SK-N-MC (cell line): ENCODE results near the gene THBS3.
A peak's percentile ranks its signal among the peaks of the same experiment; 100 is the strongest.
"Not testable (repeated sequence)": the region's sequence is repeated elsewhere in the genome, so short reads cannot be mapped to it uniquely, and the experiment has no call there.

Experiments used
- DNase-seq: peaks from one replicate; pipeline ENCODE4 v3.0.0-alpha.2; 2011; ENCODE audit warnings: low read depth, low spot score
- H3K27ac ChIP-seq: fragments of 200-600 bp; sonication (generic); 2 replicates; pipeline ENCODE4 v1.5.1; 2016; ENCODE audit warnings: mixed run types
- H3K36me3 ChIP-seq: fragments of 200-600 bp; sonication (generic); 2 replicates; pipeline ENCODE4 v1.6.1; 2017; ENCODE audit warnings: antibody characterized with exemption, low read length, mixed read lengths; ENCODE audit not compliant: insufficient read depth
- H3K4me3 ChIP-seq: fragments of 200-600 bp; sonication (generic); 2 replicates; pipeline ENCODE4 v1.5.1; 2016
- H3K9ac ChIP-seq: fragments of 200-600 bp; sonication (generic); 2 replicates; pipeline ENCODE4 v1.8.0; 2017; ENCODE audit warnings: mixed run types, mixed read lengths; ENCODE audit not compliant: insufficient read length
- H3K9me3 ChIP-seq: fragments of 200-600 bp; sonication (generic); 2 replicates; pipeline ENCODE4 v1.6.1; 2017; ENCODE audit warnings: low read depth, mild to moderate bottlenecking, antibody characterized with exemption, low read length, moderate library complexity, mixed read lengths
- EZH2 ChIP-seq: fragments of 200-600 bp; sonication (generic); IDR thresholded peaks from one replicate; pipeline ENCODE4 v1.6.1; 2017; ENCODE audit warnings: antibody characterized with exemption
- FOXP2 ChIP-seq: optimal IDR thresholded peaks from 2 replicates; pipeline ENCODE3; 2011; ENCODE audit warnings: mild to moderate bottlenecking, moderate library complexity; ENCODE audit not compliant: insufficient read depth; ENCODE audit errors: extremely low read length, control extremely low read depth
- POLR2AphosphoS5 ChIP-seq: IDR thresholded peaks from 2 replicates; pipeline ENCODE4 v1.6.1; 2012; ENCODE audit warnings: mild to moderate bottlenecking, low read depth, low read length, borderline replicate concordance

The THBS3 gene

GRCh38 chr1:155242805-155243358, 35.2 kb upstream of the THBS3 start:
- H3K9ac ChIP-seq: no peak overlapping the region
- DNase-seq: no peak
- H3K9me3 ChIP-seq: no peaks in the 10 kb centered on the region
- TF ChIP-seq POLR2AphosphoS5: no peak
- TF ChIP-seq EZH2: no peak
- TF ChIP-seq FOXP2: no peak
- peak overlapping the region; percentile 72; the same call in 1 of the 2 replicates for H3K4me3 ChIP-seq
- peaks cover 2% of the 10 kb centered on the region; the same call in 1 of the 2 replicates for H3K36me3 ChIP-seq
- H3K27ac ChIP-seq: peak overlapping the region; percentile 98

GRCh38 chr1:155241841-155242264, 34.2 kb upstream of the THBS3 start:
- H3K9ac ChIP-seq: no peak overlapping the region
- TF ChIP-seq FOXP2: no peak
- TF ChIP-seq EZH2: no peak
- TF ChIP-seq POLR2AphosphoS5: no peak
- peak overlapping the region; percentile 61; the same call in 1 of the 2 replicates for H3K27ac ChIP-seq
- H3K4me3 ChIP-seq: peak overlapping the region; percentile 76; the same call in 1 of the 2 replicates
- H3K9me3 ChIP-seq: no peaks in the 10 kb centered on the region
- no peak for DNase-seq
- H3K36me3 ChIP-seq: no peaks in the 10 kb centered on the region

DNA sequence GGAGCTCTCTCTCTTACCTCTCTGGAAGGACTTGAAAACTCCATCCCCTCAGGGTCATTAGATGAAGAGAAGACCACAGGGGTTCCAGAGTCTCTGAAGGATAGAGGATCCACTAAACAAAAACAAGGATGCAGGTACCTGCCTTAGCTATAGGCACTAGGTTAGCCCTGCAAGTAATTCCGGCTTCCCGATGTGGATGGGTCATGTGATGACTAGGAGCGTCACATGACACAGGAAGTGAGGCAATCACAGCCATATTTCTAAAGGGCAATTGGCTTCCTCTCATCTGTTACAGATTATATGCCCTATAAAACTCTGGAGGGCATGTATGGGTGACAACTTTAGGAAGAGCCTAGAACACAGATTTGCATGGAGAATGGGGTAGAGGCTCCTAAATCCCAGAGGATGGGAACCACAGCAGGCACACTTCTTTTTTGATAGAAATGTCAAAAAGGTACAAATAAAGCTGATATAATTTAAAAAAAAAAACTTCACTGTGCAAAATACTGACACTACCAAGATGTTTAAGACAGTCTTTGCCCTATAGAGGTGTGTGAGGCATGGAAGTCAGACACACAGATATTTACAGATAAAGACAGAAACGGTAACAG, 33.5 kb upstream of the THBS3 start:
- DNase-seq: peak; percentile 96

DNA sequence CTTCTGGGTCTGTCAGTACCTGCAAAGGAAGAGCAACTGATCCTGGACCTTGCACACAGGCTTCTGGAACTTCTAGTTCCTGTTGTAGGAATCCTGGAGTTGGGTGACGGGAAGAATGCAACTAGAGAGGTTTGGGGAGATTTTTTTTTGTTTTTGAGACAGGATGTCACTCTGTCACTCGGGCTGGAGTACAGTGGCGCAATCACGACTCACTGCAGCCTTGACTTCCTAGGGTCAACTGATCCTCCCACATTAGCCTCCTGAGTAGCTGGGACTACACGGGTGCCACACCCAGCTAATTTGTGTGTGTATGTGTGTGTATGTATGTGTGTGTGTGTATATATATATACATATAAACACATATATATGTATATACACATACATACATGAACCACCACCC, 28.8 kb upstream of the THBS3 start:
- H3K4me3 ChIP-seq: no peak overlapping the region
- no peak for DNase-seq
- no peaks in the 10 kb centered on the region for H3K36me3 ChIP-seq
- H3K27ac ChIP-seq: no peak overlapping the region
- no peak overlapping the region for H3K9ac ChIP-seq
- no peak for TF ChIP-seq POLR2AphosphoS5
- TF ChIP-seq FOXP2: no peak
- no peak for TF ChIP-seq EZH2
- no peaks in the 10 kb centered on the region for H3K9me3 ChIP-seq

More for the DNA sequence above, 33.5 kb upstream of the THBS3 start:
- Histone ChIP-seq H3K27ac (peak overlapping the region; percentile 61; the same call in 1 of the 2 replicates), H3K9ac (peak overlapping the region; percentile 61), H3K9me3 (no peaks in the 10 kb centered on the region), H3K4me3 (peak overlapping the region; percentile 76), H3K36me3 (no peaks in the 10 kb centered on the region)
- TF ChIP-seq FOXP2 (no peak), POLR2AphosphoS5 (peak; percentile 78), EZH2 (no peak)

DNA sequence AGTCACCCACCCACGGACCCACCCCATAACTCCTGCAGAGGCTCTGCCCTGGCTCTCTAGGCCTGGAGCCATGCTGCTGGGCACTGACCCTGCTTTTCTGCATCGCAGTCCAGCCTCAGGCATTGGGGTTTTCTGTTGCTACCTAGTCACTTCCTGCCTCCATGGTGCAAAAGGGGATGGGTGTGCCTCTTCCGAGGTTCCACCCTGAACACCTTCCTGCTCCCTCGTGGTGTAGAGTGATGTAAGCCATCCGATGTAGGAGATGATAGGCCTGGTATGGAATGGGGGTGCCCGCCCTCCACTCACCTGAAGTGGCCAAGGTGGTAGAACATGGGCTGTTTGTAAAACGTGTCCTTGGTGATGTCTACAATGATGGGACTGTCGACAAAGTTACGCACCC, 27.7 kb upstream of the THBS3 start:
- H3K9ac ChIP-seq, DNase-seq, H3K36me3 ChIP-seq, H3K27ac ChIP-seq, H3K9me3 ChIP-seq, H3K4me3 ChIP-seq: not testable (repeated sequence)

GRCh38 chr1:155233502-155233901, 25.8 kb upstream of the THBS3 start:
- not testable (repeated sequence) for H3K4me3 ChIP-seq, H3K36me3 ChIP-seq, DNase-seq, H3K9me3 ChIP-seq, H3K27ac ChIP-seq, H3K9ac ChIP-seq

- DNase-seq, H3K36me3 ChIP-seq, H3K9ac ChIP-seq, H3K27ac ChIP-seq, H3K4me3 ChIP-seq, H3K9me3 ChIP-seq: not testable (repeated sequence)
These were observed 24.6 kb upstream of the THBS3 start for GRCh38 chr1:155232001-155232978.

DNA sequence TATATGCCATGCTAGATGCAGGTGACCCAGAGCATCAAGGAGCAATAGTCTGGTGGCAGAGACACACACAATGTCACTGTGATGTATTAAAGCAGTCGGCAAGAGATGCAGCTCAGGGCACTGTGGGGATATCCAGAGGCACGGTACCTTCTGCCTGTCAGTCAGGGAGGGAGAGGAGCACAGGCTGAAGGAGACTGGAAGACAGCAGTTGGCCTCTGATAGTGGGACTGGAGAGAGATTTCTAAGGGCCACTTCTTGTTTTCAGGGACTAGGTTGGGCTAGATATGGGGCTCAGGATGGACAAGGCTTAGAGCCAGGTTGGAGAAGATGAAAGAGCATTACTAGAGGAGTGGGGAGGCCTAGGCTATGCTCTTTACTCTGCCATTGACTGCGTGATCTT, 23.6 kb upstream of the THBS3 start:
- not testable (repeated sequence) for H3K27ac ChIP-seq, H3K36me3 ChIP-seq, H3K9ac ChIP-seq, H3K9me3 ChIP-seq, H3K4me3 ChIP-seq, DNase-seq

GRCh38 chr1:155228096-155228427, 20.4 kb upstream of the THBS3 start:
- no peaks in the 10 kb centered on the region for H3K36me3 ChIP-seq
- H3K9ac ChIP-seq: peak overlapping the region; percentile 76
- H3K27ac ChIP-seq: peak overlapping the region; percentile 66
- peak overlapping the region; percentile 53 for H3K4me3 ChIP-seq
- no peak for TF ChIP-seq POLR2AphosphoS5
- no peak for DNase-seq
- no peaks in the 10 kb centered on the region for H3K9me3 ChIP-seq
